ENCODE results near the gene CPN1. TPM values are rescaled to one million over a fixed set of nuclear protein-coding genes. Genes with fewer than 3 reads are reported as not detected.

Gene CPN1
- total and polyA plus RNA-seq, 10 of the 15 experiments (the other 5 are each of a cell fraction or from before 2014, with no cell fraction given): 0.03 to 0.10 TPM; not detected in 8

- H3K4me3 ChIP-seq: peak overlapping the region; percentile 4; the same call in 1 of the 2 replicates
- WGBS (ENCODE audit: insufficient coverage, insufficient replicate concordance, low lambda C conversion rate, missing lambda C conversion rate): 91% methylated on average over 5 of the region's 5 CpGs
- intact Hi-C loops (cut with micrococcal nuclease; ENCODE audit: unreplicated experiment): no loop called here
- CTCF ChIA-PET: interaction anchor here (0.6 to 11.3 kb wide), 6 partner anchors 11 to 463 kb away, joined by 4 to 116 read pairs (median 12); partner anchors contain the start of gene DNMBP
- no peaks in the 10 kb centered on the region; the same call in 2 of the 3 replicates for H3K9me3 ChIP-seq (replicated peaks; ENCODE audit: control insufficient read depth, insufficient read depth, low read length)
- peaks cover 94% of the 10 kb centered on the region for H3K79me2 ChIP-seq (ENCODE audit: control insufficient read depth, insufficient read depth, low read length)
- no peak for FAIRE-seq
- no peak; the same call in 1 of the 3 replicates for ATAC-seq
- TF ChIP-seq STAT1 (conservative IDR thresholded peaks at IDR 0.05) (no peak), NFXL1 (IDR thresholded peaks at IDR 0.05; ENCODE audit: borderline replicate concordance) (no peak), IKZF1 (conservative IDR thresholded peaks at IDR 0.05) (no peak), KDM1A (IDR thresholded peaks at IDR 0.05; ENCODE audit: borderline replicate concordance) (no peak), ETV6 (conservative IDR thresholded peaks at IDR 0.05 in 1 of 2, IDR thresholded peaks at IDR 0.05 in 1 of 2; ENCODE audit: borderline replicate concordance in 1 of 2, low read depth in 1 of 2) (no peak), ZNF687 (IDR thresholded peaks at IDR 0.05) (no peak), PRDM15 (CRISPR knock-in tag; IDR thresholded peaks at IDR 0.05) (no peak), SRF (IDR thresholded peaks at IDR 0.05; ENCODE audit: low read depth in 2 of 2, low read length in 2 of 2) (no peak), CBX5 (IDR thresholded peaks at IDR 0.05; ENCODE audit: low read depth) (no peak), ASH2L (IDR thresholded peaks at IDR 0.05; ENCODE audit: borderline replicate concordance, low read depth) (no peak), SIN3A (IDR thresholded peaks at IDR 0.05; ENCODE audit: low read depth, low read length) (no peak)
- no TSS peak for BruUV-seq (replicated peaks)
- POLR2A ChIA-PET: interaction anchor here (0.7 to 7.3 kb wide), 7 partner anchors 11 to 40 kb away, joined by 3 to 88 read pairs (median 5); partner anchors contain the start of gene DNMBP
- in situ Hi-C loops (cut with MboI): no loop called here
- H3K27ac ChIP-seq (ENCODE audit: control insufficient read depth, insufficient read depth): peak overlapping the region; percentile 42
- no peaks in the 10 kb centered on the region for H3K27me3 ChIP-seq (replicated peaks in 1 of 2; ENCODE audit: control insufficient read depth in 2 of 2, insufficient read depth in 2 of 2, low read length in 1 of 2)
- no peaks in the 10 kb centered on the region for H4K20me1 ChIP-seq (ENCODE audit: control insufficient read depth, insufficient read depth)
- peak overlapping the region; percentile 83; the same call in 1 of the 2 replicates for H3K4me2 ChIP-seq (ENCODE audit: control insufficient read depth, insufficient read depth)
- no peak for DNase-seq (ENCODE audit: low read depth, low spot score)
- SMC1A ChIA-PET (ENCODE audit: uncharacterized antibody, unreplicated experiment): interaction anchor here (0.8 to 26.2 kb wide), 7 partner anchors 12 to 142 kb away, joined by 3 to 531 read pairs (median 3); partner anchors contain the start of gene DNMBP
- peaks cover 0 to 20% of the 10 kb centered on the region in 2 experiments; a peak in 1 of 4 replicates for H3K36me3 ChIP-seq (ENCODE audit: control insufficient read depth in 2 of 2, insufficient read depth in 2 of 2, low read length in 1 of 2)
- peaks cover 31% of the 10 kb centered on the region for H3K4me1 ChIP-seq (ENCODE audit: control insufficient read depth, insufficient read depth, low read length)
- no peak overlapping the region for H2AFZ ChIP-seq (ENCODE audit: control insufficient read depth, low read depth, low read length)
- no peak overlapping the region for H3K9ac ChIP-seq (ENCODE audit: control insufficient read depth, insufficient read depth, low read length)
- RAD21 ChIA-PET (ENCODE audit: unreplicated experiment): interaction anchor here (0.8 to 4.2 kb wide), 7 partner anchors 8 to 181 kb away, joined by 3 to 49 read pairs (median 8); partner anchors contain the start of gene DNMBP
Measured at GRCh38 chr10:99994801-99995200, 86.9 kb downstream of the CPN1 start.

Measured in GM12878 (cell line).